ENCODE data around the gene CADM4. TPM values are rescaled to one million over a fixed set of nuclear protein-coding genes. Genes with fewer than 3 reads are reported as not detected.

The CADM4 gene
- total and polyA plus RNA-seq, 9 of the 15 experiments (the other 6 are each of a cell fraction or from before 2014, with no cell fraction given) = 0.03 to 4.6 (median 1.3) TPM

DNA sequence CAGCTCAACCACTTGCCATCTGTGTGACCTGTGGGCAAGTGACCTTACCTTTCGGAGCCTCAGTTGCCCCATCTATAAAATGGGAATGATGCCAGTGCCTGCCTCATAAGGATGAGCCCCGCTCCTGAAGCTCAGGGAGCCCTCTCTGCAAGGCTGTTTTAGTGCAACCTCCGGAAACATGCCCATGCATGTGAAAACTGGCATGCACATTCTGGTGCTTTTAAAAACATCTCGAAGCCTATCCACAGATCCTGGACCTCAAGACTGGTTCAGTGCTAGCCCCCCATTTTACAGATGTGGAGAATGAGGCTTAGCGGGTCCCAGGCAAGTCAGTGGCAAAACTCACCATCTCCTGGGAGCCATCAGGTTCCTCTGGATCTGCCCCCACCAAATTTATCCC lies 5.6 kb downstream of the CADM4 start (continued):
- TF ChIP-seq, protein P1, sequence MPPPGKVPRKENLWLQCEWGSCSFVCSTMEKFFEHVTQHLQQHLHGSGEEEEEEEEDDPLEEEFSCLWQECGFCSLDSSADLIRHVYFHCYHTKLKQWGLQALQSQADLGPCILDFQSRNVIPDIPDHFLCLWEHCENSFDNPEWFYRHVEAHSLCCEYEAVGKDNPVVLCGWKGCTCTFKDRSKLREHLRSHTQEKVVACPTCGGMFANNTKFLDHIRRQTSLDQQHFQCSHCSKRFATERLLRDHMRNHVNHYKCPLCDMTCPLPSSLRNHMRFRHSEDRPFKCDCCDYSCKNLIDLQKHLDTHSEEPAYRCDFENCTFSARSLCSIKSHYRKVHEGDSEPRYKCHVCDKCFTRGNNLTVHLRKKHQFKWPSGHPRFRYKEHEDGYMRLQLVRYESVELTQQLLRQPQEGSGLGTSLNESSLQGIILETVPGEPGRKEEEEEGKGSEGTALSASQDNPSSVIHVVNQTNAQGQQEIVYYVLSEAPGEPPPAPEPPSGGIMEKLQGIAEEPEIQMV (tag; conservative IDR thresholded peaks at IDR 0.05; ENCODE audit: low read depth) = no peak

DNA sequence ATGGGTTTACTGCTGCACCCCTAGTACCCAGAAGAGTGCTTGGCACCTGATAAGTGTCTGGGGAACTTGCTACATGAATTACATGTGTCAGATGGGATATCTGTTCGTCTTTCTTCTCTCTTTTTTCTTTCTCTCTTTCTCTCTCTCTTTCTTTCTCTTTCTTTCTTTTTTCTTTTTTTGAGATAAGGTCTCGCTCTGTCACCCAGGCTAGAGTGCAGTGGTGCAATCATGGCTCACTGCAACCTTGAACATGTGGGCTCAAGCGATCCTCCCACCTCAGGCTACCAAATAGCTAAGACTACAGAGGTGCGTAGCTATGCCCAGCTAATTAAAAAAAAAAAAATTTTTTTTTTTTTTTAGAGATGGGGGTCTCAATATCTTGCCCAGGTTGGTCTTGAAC lies 6.1 kb downstream of the CADM4 start:
- Histone ChIP-seq H3K27ac (ENCODE audit: extremely low read depth, low read depth, low read length) (no peak overlapping the region), H3K4me2 (ENCODE audit: insufficient read depth, low read length) (no peak overlapping the region), H3K9me1 (ENCODE audit: control insufficient read depth, insufficient read depth, low read length) (no peaks in the 10 kb centered on the region), H3K9me3 (replicated peaks; ENCODE audit: control insufficient read depth, insufficient read depth, low read depth, low read length) (no peaks in the 10 kb centered on the region), H3K27me3 (ENCODE audit: control insufficient read depth in 2 of 2, insufficient read depth in 2 of 2, low read length in 2 of 2) (peaks cover 3 to 5% of the 10 kb centered on the region in 2 experiments; a peak in 3 of 5 replicates), H3K36me3 (ENCODE audit: control insufficient read depth, insufficient read depth, low read length) (no peaks in the 10 kb centered on the region), H3K4me3 (no peak overlapping the region), H2AFZ (ENCODE audit: low read depth, low read length) (no peak overlapping the region), H4K20me1 (replicated peaks; ENCODE audit: control insufficient read depth, insufficient read depth, low read length) (no peaks in the 10 kb centered on the region), H3K9ac (ENCODE audit: insufficient read depth in 1 of 2, low read depth in 2 of 2, low read length in 2 of 2) (no peak overlapping the region), H3K79me2 (ENCODE audit: control insufficient read depth, insufficient read depth, low read length) (no peaks in the 10 kb centered on the region), H3K4me1 (replicated peaks in 1 of 2; ENCODE audit: control insufficient read depth in 2 of 2, insufficient read depth in 2 of 2, low read length in 2 of 2) (peaks cover 9 to 19% of the 10 kb centered on the region in 2 experiments; a peak in 4 of 5 replicates)
- intact Hi-C loops (cut with micrococcal nuclease) = no loop called here
- no peak for ATAC-seq
- ChIA-PET CTCF (ENCODE audit: low intra/inter-chr PET ratio) (no interaction called here), POLR2A (interaction anchor here (1.0 to 1.1 kb wide), 3 partner anchors 9 to 63 kb away, joined by 3 to 5 read pairs (median 4); no protein-coding TSS in a partner anchor)
- FAIRE-seq = no peak
- DNase-seq (ENCODE audit: extremely low read depth in 1 of 4, low spot score in 3 of 4) = no peak
- BruUV-seq (replicated peaks) = no TSS peak
- 0 out of 2 replicates have a peak, but pooled peaks have one; percentile 11 for TF ChIP-seq ARID1B (IDR thresholded peaks at IDR 0.05)
- TF ChIP-seq, protein P2, sequence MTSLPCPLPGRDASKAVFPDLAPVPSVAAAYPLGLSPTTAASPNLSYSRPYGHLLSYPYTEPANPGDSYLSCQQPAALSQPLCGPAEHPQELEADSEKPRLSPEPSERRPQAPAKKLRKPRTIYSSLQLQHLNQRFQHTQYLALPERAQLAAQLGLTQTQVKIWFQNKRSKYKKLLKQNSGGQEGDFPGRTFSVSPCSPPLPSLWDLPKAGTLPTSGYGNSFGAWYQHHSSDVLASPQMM (CRISPR knock-in tag; IDR thresholded peaks at IDR 0.05) = no peak
- WGBS (ENCODE audit: insufficient coverage, low coverage, missing lambda C conversion rate) = 3% methylated on average over 3 of the region's 4 CpGs
- in situ Hi-C loops (cut with MboI) = no loop called here
